Calu3 (cell line): ENCODE data around the gene DYTN. TPM values are rescaled to one million over a fixed set of nuclear protein-coding genes. Genes with fewer than 3 reads are reported as not detected.

Experiments used
- BruUV-seq: library from RNA; stranded (reverse); fragments of 400-500 nt; replicated peaks from 2 replicates; lab custom pipeline; 2021; lab: Mats Ljungman, UMichigan
- CTCF ChIA-PET: fragments of 300-600 bp; sonication (Branson Sonifier 250); formaldehyde crosslinking; loops from one replicate; lab custom pipeline; 2022; ENCODE audit warnings: antibody characterized with exemption; lab: Charles Lee
- DNase-seq: peaks from one replicate; pipeline ENCODE4 v3.0.0; 2022
- H3K27ac Mint-ChIP-seq: one replicate; pipeline ENCODE4 v1.8.0; 2022; ENCODE audit warnings: mixed read lengths; ENCODE audit not compliant: unreplicated experiment
- H3K27me3 Mint-ChIP-seq: one replicate; pipeline ENCODE4 v1.8.0; 2022; ENCODE audit warnings: mixed read lengths; ENCODE audit not compliant: unreplicated experiment
- H3K36me3 Mint-ChIP-seq: one replicate; pipeline ENCODE4 v1.8.0; 2022; ENCODE audit warnings: mild to moderate bottlenecking, moderate library complexity, mixed read lengths; ENCODE audit not compliant: insufficient read depth, unreplicated experiment
- H3K4me1 Mint-ChIP-seq: one replicate; pipeline ENCODE4 v1.8.0; 2022; ENCODE audit warnings: mild to moderate bottlenecking, low read depth, mixed read lengths; ENCODE audit not compliant: unreplicated experiment
- H3K4me3 Mint-ChIP-seq: one replicate; pipeline ENCODE4 v1.8.0; 2022; ENCODE audit warnings: mild to moderate bottlenecking, low read depth, moderate library complexity, mixed read lengths; ENCODE audit not compliant: unreplicated experiment
- H3K9me3 Mint-ChIP-seq: one replicate; pipeline ENCODE4 v1.8.0; 2022; ENCODE audit warnings: low read depth, mixed read lengths; ENCODE audit not compliant: unreplicated experiment
- intact Hi-C: fragments of 100-400 bp; cut with micrococcal nuclease; formaldehyde crosslinking; loops from one replicate; pipeline ENCODE4 v1.10.0; 2022; ENCODE audit not compliant: unreplicated experiment
- total RNA-seq: library from RNA; stranded (reverse); gene quantifications from 2 replicates; pipeline ENCODE4 v1.2.3, GENCODE V29; 2022
- TF ChIP-seq, protein P1 (sequence below): fragments of 200-600 bp; IDR thresholded peaks from one replicate; pipeline ENCODE4 v1.8.0; 2022; ENCODE audit warnings: antibody characterized with exemption; ENCODE audit not compliant: unreplicated experiment

The DYTN gene
- total RNA-seq, 1 experiment from 2014 or later = not detected

- BruUV-seq = no TSS peak
- intact Hi-C loops = no loop called here
- CTCF ChIA-PET = interaction anchor here (1.1 kb wide), 1 partner anchor 98 kb away, joined by 3 read pairs; no protein-coding TSS in a partner anchor
These were observed 102.6 kb downstream of the DYTN start for GRCh38 chr2:206615417-206616089.

DNA sequence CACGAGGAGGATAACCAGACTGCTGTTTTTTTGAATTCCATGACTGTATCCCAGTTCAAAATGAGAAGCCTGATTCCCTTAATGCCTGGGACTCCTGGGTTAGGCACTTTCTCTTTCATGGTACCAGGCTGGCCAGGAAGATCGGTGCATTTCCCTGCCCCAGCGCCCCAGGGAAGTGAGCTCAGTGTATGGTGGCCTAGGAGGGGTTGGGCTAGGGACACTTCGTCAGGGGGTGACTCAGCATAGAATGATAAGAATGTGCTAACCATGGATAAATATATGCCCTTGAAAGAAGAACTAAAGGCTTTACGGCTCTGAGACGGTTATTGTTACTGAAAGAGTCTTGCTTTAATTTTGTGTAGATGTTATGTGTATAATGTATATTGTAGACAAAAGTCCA is 103.4 kb downstream of the DYTN start:
- Mint-ChIP-seq H3K36me3 (no peaks in the 10 kb centered on the region), H3K4me3 (no peak overlapping the region), H3K9me3 (no peaks in the 10 kb centered on the region), H3K27ac (no peak overlapping the region), H3K4me1 (peaks cover 20% of the 10 kb centered on the region), H3K27me3 (no peaks in the 10 kb centered on the region)
- DNase-seq = peak; percentile 41
- no TSS peak for BruUV-seq
- intact Hi-C loops = no loop called here
- TF ChIP-seq, protein P1, sequence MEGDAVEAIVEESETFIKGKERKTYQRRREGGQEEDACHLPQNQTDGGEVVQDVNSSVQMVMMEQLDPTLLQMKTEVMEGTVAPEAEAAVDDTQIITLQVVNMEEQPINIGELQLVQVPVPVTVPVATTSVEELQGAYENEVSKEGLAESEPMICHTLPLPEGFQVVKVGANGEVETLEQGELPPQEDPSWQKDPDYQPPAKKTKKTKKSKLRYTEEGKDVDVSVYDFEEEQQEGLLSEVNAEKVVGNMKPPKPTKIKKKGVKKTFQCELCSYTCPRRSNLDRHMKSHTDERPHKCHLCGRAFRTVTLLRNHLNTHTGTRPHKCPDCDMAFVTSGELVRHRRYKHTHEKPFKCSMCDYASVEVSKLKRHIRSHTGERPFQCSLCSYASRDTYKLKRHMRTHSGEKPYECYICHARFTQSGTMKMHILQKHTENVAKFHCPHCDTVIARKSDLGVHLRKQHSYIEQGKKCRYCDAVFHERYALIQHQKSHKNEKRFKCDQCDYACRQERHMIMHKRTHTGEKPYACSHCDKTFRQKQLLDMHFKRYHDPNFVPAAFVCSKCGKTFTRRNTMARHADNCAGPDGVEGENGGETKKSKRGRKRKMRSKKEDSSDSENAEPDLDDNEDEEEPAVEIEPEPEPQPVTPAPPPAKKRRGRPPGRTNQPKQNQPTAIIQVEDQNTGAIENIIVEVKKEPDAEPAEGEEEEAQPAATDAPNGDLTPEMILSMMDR = no peak
- CTCF ChIA-PET = interaction anchor here (1.1 kb wide), 1 partner anchor 98 kb away, joined by 3 read pairs; no protein-coding TSS in a partner anchor

More at GRCh38 chr2:206615417-206616089, 102.6 kb downstream of the DYTN start:
- DNase-seq = no peak
- Mint-ChIP-seq H3K4me3 (no peak overlapping the region), H3K9me3 (no peaks in the 10 kb centered on the region), H3K27me3 (no peaks in the 10 kb centered on the region), H3K4me1 (peaks cover 20% of the 10 kb centered on the region), H3K27ac (no peak overlapping the region), H3K36me3 (no peaks in the 10 kb centered on the region)
- TF ChIP-seq, protein P1 = no peak

- no peak overlapping the region for H3K4me3 Mint-ChIP-seq
- intact Hi-C loops = no loop called here
- DNase-seq = no peak
These were observed 106.5 kb downstream of the DYTN start for GRCh38 chr2:206611736-206612135.

DNA sequence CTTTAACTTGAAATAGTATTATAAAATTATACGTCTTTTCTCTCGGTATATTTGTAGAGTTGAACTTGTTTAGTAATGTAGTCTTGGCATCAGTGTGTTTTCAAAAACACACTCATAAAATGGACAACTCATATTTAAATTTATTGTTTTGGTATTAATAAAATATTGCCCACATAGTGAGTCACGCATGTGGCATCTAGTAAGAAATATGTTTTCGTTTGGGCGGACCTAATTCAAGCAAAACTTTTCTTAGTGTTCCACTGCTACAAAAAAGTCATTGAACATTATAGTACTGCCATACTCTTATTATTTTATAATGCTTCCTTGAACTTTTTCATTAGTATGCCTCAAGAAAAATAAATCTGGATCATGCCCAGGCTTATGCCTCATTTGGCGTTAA is 107.0 kb downstream of the DYTN start:
- Mint-ChIP-seq H3K27me3 (no peaks in the 10 kb centered on the region), H3K4me3 (no peak overlapping the region), H3K27ac (no peak overlapping the region), H3K36me3 (no peaks in the 10 kb centered on the region), H3K4me1 (peaks cover 15% of the 10 kb centered on the region), H3K9me3 (no peaks in the 10 kb centered on the region)
- CTCF ChIA-PET = interaction anchor here (1.6 kb wide), 1 partner anchor 26 kb away, joined by 3 read pairs; no protein-coding TSS in a partner anchor
- DNase-seq = no peak
- BruUV-seq = no TSS peak
- intact Hi-C loops = no loop called here
- TF ChIP-seq, protein P1 = no peak

More at GRCh38 chr2:206611736-206612135, 106.5 kb downstream of the DYTN start:
- Mint-ChIP-seq H3K9me3 (no peaks in the 10 kb centered on the region), H3K27ac (no peak overlapping the region), H3K27me3 (no peaks in the 10 kb centered on the region), H3K4me1 (peaks cover 20% of the 10 kb centered on the region), H3K36me3 (no peaks in the 10 kb centered on the region)
- TF ChIP-seq, protein P1 = no peak
- CTCF ChIA-PET = interaction anchor here (1.6 kb wide), 1 partner anchor 26 kb away, joined by 3 read pairs; no protein-coding TSS in a partner anchor
- no TSS peak for BruUV-seq
